Body of pancreas (tissue), 4 donors: ENCODE results near the gene ATP8B4. TPM values are rescaled to one million over a fixed set of nuclear protein-coding genes. Genes with fewer than 3 reads are reported as not detected.
A peak's percentile ranks its signal among the peaks of the same experiment; 100 is the strongest.

ENCODE experiments used
- ATAC-seq: fragments of 150-250 bp; one replicate; pipeline ENCODE4 v1.9.1; 2016
- DNase-seq, 4 donors: peaks; one replicate each; pipeline ENCODE4 v3.0.0-alpha.2; 2019
- H3K27ac ChIP-seq, 4 donors: fragments of 200-600 bp; sonication (generic); 1 replicate in 3 of 4; 2 replicates in 1 of 4; pipeline versions ENCODE4 v1.5.1 to v1.6.1; 2016 to 2019; ENCODE audit warnings: mild to moderate bottlenecking in 1 of 4, mixed read lengths in 1 of 4, moderate library complexity in 1 of 4
- H3K27me3 ChIP-seq, 2 donors: fragments of 200-600 bp; sonication (generic); one replicate each; pipeline ENCODE4 v1.6.0; 2016; ENCODE audit warnings: mild to moderate bottlenecking in 1 of 2
- H3K36me3 ChIP-seq, 2 donors: fragments of 200-600 bp; sonication (generic); replicated peaks in 1 of 2; 2 replicates each; pipeline ENCODE4 v1.5.1; 2016; ENCODE audit warnings: low read depth in 2 of 2; ENCODE audit not compliant: insufficient read depth in 1 of 2
- H3K4me1 ChIP-seq: fragments of 200-600 bp; sonication (generic); one replicate; pipeline ENCODE4 v1.6.0; 2016
- H3K4me3 ChIP-seq, 2 donors: fragments of 200-600 bp; sonication (generic); 1 replicate in 1 of 2; 2 replicates in 1 of 2; pipeline ENCODE4 v1.5.1; 2016 to 2019
- H3K9me3 ChIP-seq, 3 donors: fragments of 200-600 bp; sonication (generic); 1 replicate in 2 of 3; 2 replicates in 1 of 3; pipeline ENCODE4 v1.5.1; 2016
- POLR2A ChIP-seq, 3 donors: fragments of 450-650 bp; IDR thresholded peaks; one replicate each; pipeline ENCODE4 v1.6.1; 2016; ENCODE audit warnings: antibody characterized with exemption in 3 of 3, mild to moderate bottlenecking in 2 of 3
- whole genome bisulfite sequencing, 2 donors: methylation state at CpG; one replicate each; pipeline ENCODE4 v1.1.5; 2017; 5-methylcytosine and 5-hydroxymethylcytosine counted together
- intact Hi-C: fragments of 100-400 bp; cut with DNase I; formaldehyde crosslinking; loops from one replicate; pipeline ENCODE4 v1.15.1; 2023
- total RNA-seq, 2 donors: library from RNA; depleted of rRNA; stranded (reverse); fragments of >200 nt; gene quantifications; one replicate each; pipeline ENCODE4 v1.1.0, GENCODE V29; 2016
- TF ChIP-seq, protein P1 (sequence below), 7 experiments: fragments of 450-650 bp in 4 of 7; fragments of 200-600 bp in 3 of 7; sonication (generic) in 3 of 7; IDR thresholded peaks; one replicate each; pipeline ENCODE4 v1.5.1; 2016 to 2019; ENCODE audit warnings: antibody characterized with exemption in 7 of 7

ATP8B4 gene
- total RNA-seq, 2 donors from 2014 or later: 3.1 to 6.6 TPM

DNA sequence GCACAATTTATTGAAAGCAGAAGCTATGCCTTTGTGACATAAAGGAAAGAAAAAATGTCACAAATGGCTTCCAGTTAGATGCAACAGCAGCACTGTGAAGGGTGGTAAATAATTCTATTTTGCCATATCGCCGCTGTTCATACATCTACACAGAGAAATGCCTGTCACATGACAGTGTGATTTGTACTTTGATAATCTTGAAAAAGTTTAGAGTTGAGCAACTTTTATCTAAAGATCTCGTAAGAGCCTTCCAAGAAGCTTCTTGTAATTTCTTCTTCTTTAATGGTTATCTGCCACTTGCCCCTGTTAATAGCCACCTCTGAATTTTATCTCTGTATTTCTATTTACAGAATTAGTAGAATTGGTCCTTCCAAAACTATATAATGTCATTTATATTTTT lies 192.3 kb downstream of the ATP8B4 start:
- no peaks in the 10 kb centered on the region for H3K36me3 ChIP-seq
- no peak overlapping the region for H3K4me3 ChIP-seq
- ATAC-seq (no peak), DNase-seq (no peak)
- H3K27ac ChIP-seq: no peak overlapping the region
- H3K4me1 ChIP-seq: no peaks in the 10 kb centered on the region
- H3K9me3 ChIP-seq: no peaks in the 10 kb centered on the region
- 55 to 86% methylated on average over 3 of the region's 3 CpGs for WGBS, 2 donors
- intact Hi-C loops: no loop called here
- TF ChIP-seq POLR2A (IDR thresholded peaks at IDR 0.05): no peak
- TF ChIP-seq, protein P1, sequence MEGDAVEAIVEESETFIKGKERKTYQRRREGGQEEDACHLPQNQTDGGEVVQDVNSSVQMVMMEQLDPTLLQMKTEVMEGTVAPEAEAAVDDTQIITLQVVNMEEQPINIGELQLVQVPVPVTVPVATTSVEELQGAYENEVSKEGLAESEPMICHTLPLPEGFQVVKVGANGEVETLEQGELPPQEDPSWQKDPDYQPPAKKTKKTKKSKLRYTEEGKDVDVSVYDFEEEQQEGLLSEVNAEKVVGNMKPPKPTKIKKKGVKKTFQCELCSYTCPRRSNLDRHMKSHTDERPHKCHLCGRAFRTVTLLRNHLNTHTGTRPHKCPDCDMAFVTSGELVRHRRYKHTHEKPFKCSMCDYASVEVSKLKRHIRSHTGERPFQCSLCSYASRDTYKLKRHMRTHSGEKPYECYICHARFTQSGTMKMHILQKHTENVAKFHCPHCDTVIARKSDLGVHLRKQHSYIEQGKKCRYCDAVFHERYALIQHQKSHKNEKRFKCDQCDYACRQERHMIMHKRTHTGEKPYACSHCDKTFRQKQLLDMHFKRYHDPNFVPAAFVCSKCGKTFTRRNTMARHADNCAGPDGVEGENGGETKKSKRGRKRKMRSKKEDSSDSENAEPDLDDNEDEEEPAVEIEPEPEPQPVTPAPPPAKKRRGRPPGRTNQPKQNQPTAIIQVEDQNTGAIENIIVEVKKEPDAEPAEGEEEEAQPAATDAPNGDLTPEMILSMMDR (IDR thresholded peaks at IDR 0.05): no peak
- no peaks in the 10 kb centered on the region for H3K27me3 ChIP-seq

DNA sequence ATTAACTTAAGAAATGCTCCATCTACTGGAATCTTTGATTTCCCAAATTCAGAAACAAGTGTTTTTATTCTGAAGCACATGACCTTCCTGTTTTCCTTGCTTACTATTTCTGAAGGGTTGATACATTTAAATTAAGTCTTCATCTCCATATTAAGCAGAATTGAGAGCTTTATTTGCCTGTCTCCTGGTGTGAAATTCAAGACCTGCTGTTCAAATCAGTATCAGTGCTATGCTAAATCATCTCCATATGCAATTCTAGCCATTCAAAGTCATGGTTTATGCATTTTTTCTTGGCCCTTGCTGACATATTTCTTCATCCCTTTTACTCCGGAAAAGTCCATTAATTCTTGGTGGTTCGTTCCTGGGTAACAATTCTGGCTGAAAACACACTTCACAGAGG lies 195.4 kb downstream of the ATP8B4 start:
- WGBS, 2 donors: 94 to 96% methylated on average over 2 of the region's 2 CpGs
- no peak overlapping the region for H3K4me3 ChIP-seq
- H3K27me3 ChIP-seq: no peaks in the 10 kb centered on the region
- ATAC-seq (no peak), DNase-seq (no peak)
- H3K27ac ChIP-seq: no peak overlapping the region
- no peaks in the 10 kb centered on the region for H3K4me1 ChIP-seq
- H3K9me3 ChIP-seq: no peaks in the 10 kb centered on the region
- no peaks in the 10 kb centered on the region for H3K36me3 ChIP-seq
- TF ChIP-seq POLR2A (IDR thresholded peaks at IDR 0.05): no peak
- TF ChIP-seq, protein P1 (IDR thresholded peaks at IDR 0.05): no peak
- intact Hi-C loops: no loop called here

GRCh38 chr15:49919034-49919433 lies 200.0 kb downstream of the ATP8B4 start:
- intact Hi-C loops: no loop called here
- WGBS, 2 donors: 63 to 65% methylated on average over 2 of the region's 2 CpGs
- Histone ChIP-seq H3K4me3 (no peak overlapping the region), H3K9me3 (no peaks in the 10 kb centered on the region), H3K36me3 (no peaks in the 10 kb centered on the region), H3K27ac (no peak overlapping the region), H3K27me3 (no peaks in the 10 kb centered on the region), H3K4me1 (no peaks in the 10 kb centered on the region)
- DNase-seq (no peak), ATAC-seq (no peak)
- TF ChIP-seq POLR2A (IDR thresholded peaks at IDR 0.05): no peak
- TF ChIP-seq, protein P1 (IDR thresholded peaks at IDR 0.05): no peak

- no peaks in the 10 kb centered on the region for H3K36me3 ChIP-seq
- no peak overlapping the region for H3K27ac ChIP-seq
- 0 to 3% methylated on average over 1 of the region's 1 CpG for WGBS, 2 donors
- H3K9me3 ChIP-seq: no peaks in the 10 kb centered on the region
- H3K27me3 ChIP-seq: no peaks in the 10 kb centered on the region
- peak in 3 of 4 donors; percentile 22 to 32 (median 29) for DNase-seq
- H3K4me1 ChIP-seq: no peaks in the 10 kb centered on the region
- no peak for ATAC-seq
- H3K4me3 ChIP-seq: no peak overlapping the region
- no peak for TF ChIP-seq POLR2A (IDR thresholded peaks at IDR 0.05)
- TF ChIP-seq, protein P1 (IDR thresholded peaks at IDR 0.05): no peak
- intact Hi-C loops: no loop called here
Observed at GRCh38 chr15:49918121-49918520, 200.9 kb downstream of the ATP8B4 start.

DNA sequence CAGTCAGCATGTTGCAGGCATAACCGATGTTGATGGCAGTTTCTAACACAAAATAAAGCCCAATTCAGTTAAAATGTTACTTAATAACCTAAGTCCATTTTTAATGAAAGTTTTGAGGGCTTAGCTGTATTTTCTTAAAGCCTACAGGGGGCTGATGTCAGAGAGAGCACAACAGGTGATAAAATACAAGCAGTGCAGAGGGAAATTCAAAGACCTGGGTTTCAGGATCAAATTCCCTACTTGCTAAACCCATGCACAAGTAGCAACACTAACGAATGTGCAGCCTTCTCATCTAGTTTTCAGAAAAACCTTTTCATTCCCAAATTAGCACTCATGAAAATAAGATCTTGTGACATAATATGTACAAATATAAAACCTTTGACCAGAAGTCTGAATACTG lies 202.0 kb downstream of the ATP8B4 start:
- no peaks in the 10 kb centered on the region for H3K9me3 ChIP-seq
- H3K4me3 ChIP-seq: no peak overlapping the region
- ATAC-seq (no peak), DNase-seq (no peak)
- no peaks in the 10 kb centered on the region for H3K4me1 ChIP-seq
- H3K27me3 ChIP-seq: no peaks in the 10 kb centered on the region
- WGBS, 2 donors: 24% methylated on average over 2 of the region's 2 CpGs
- H3K27ac ChIP-seq: no peak overlapping the region
- no peak for TF ChIP-seq POLR2A (IDR thresholded peaks at IDR 0.05)
- TF ChIP-seq, protein P1 (IDR thresholded peaks at IDR 0.05): no peak
- intact Hi-C loops: no loop called here
- H3K36me3 ChIP-seq: no peaks in the 10 kb centered on the region
